ENCODE measurements around the gene CGNL1. TPM values are rescaled to one million over a fixed set of nuclear protein-coding genes. Genes with fewer than 3 reads are reported as not detected.

The CGNL1 gene
- polyA plus RNA-seq, 1 donor: 63.7 TPM

GRCh38 chr15:57599296-57599810 lies 223.0 kb downstream of the CGNL1 start:
- DNase-seq: no peak

GRCh38 chr15:57600197-57600596 lies 223.9 kb downstream of the CGNL1 start:
- no peak for DNase-seq

Other genes starting within 250 kb of the CGNL1 start
- 5.3 TPM for gene MYZAP, start 215.4 kb downstream of the CGNL1 start, polyA plus RNA-seq (ENCODE audit: insufficient read length)

Measured in left kidney (tissue), 2 donors.